HepG2 (cell line): Measurements from ENCODE around the gene PDE4D. TPM values are rescaled to one million over a fixed set of nuclear protein-coding genes. Genes with fewer than 3 reads are reported as not detected.

Experiments used
- ATAC-seq: fragments of 200-7000 bp; cut with Tn5 transposase; 3 replicates; pipeline ENCODE4 v1.9.1; 2020; ENCODE audit warnings: mild to moderate bottlenecking, moderate library complexity
- BruUV-seq: library from RNA; stranded (reverse); fragments of 400-500 nt; replicated peaks from 2 replicates; lab custom pipeline; 2021; lab: Mats Ljungman, UMichigan
- CTCF ChIA-PET: fragments of 300-600 bp; formaldehyde crosslinking; extraction: SDS; loops from one replicate; lab custom pipeline; 2021; ENCODE audit warnings: low total read pairs, inconsistent platforms, low intra/inter-chr PET ratio; lab: Yijun Ruan, JAX
- POLR2A ChIA-PET: fragments of 350-600 bp; sonication (Branson Sonifier 250); formaldehyde crosslinking; loops from one replicate; lab custom pipeline; 2020; ENCODE audit warnings: antibody characterized with exemption, inconsistent platforms; lab: Yijun Ruan, JAX
- DNase-seq: peaks from one replicate; pipeline ENCODE4 v3.0.0-alpha.2; 2015; ENCODE audit warnings: low spot score
- FAIRE-seq: peaks from 3 replicates; lab custom pipeline; 2011; peaks lifted over from hg19 to GRCh38; lab: Jason Lieb, UNC
- H2AFZ ChIP-seq: one replicate; pipeline ENCODE4 v1.6.1; 2011; ENCODE audit warnings: low read length, inconsistent platforms
- H3K27ac ChIP-seq: fragments of 300-600 bp; 3 replicates; pipeline ENCODE4 v1.8.0; 2011; ENCODE audit warnings: mixed run types, mild to moderate bottlenecking, mixed read lengths, low read length, inconsistent platforms; ENCODE audit not compliant: insufficient read depth; ENCODE audit errors: extremely low read length
- H3K27me3 ChIP-seq, 2 experiments: fragments of 200-600 bp in 1 of 2; 2 replicates in 1 of 2; 3 replicates in 1 of 2; pipeline versions ENCODE4 v1.6.0 to v1.8.0; 2011; ENCODE audit warnings: low read length in 2 of 2, mild to moderate bottlenecking in 2 of 2, moderate library complexity in 2 of 2, inconsistent platforms in 1 of 2; ENCODE audit not compliant: insufficient read depth in 2 of 2, control insufficient read depth in 1 of 2
- H3K36me3 ChIP-seq, 2 experiments: fragments of 200-600 bp in 1 of 2; replicated peaks in 1 of 2; 2 replicates in 1 of 2; 3 replicates in 1 of 2; pipeline versions ENCODE4 v1.5.1 to v1.8.0; 2011; ENCODE audit warnings: low read length in 2 of 2, inconsistent platforms in 1 of 2; ENCODE audit not compliant: insufficient read depth in 2 of 2, control insufficient read depth in 1 of 2
- H3K4me1 ChIP-seq: 2 replicates; pipeline ENCODE4 v1.5.1; 2012; ENCODE audit warnings: low read length, inconsistent platforms; ENCODE audit not compliant: insufficient read depth
- H3K4me2 ChIP-seq: 2 replicates; pipeline ENCODE4 v1.6.0; 2011; ENCODE audit warnings: low read depth, low read length, inconsistent platforms
- H3K4me3 ChIP-seq, 3 experiments: fragments of 200-600 bp in 1 of 3; sonication (generic), shearing (Covaris generic) in 1 of 3; replicated peaks in 1 of 3; 2 replicates each; pipeline ENCODE4 v1.5.1; 2011 to 2016; ENCODE audit warnings: low read length in 3 of 3, inconsistent platforms in 2 of 3, low read depth in 2 of 3, mild to moderate bottlenecking in 2 of 3, control low read depth in 1 of 3, mixed read lengths in 1 of 3; ENCODE audit not compliant: insufficient read depth in 1 of 3
- H3K79me2 ChIP-seq: one replicate; pipeline ENCODE4 v1.6.1; 2011; ENCODE audit warnings: low read length, inconsistent platforms; ENCODE audit not compliant: insufficient read depth
- H3K9ac ChIP-seq: 2 replicates; pipeline ENCODE4 v1.6.0; 2011; ENCODE audit warnings: mild to moderate bottlenecking, low read depth, low read length, inconsistent platforms; ENCODE audit not compliant: insufficient read depth
- H3K9me3 ChIP-seq: 2 replicates; pipeline ENCODE4 v1.5.1; 2012; ENCODE audit warnings: mild to moderate bottlenecking, low read length
- H4K20me1 ChIP-seq: 2 replicates; pipeline ENCODE4 v1.6.0; 2011; ENCODE audit warnings: inconsistent platforms, mild to moderate bottlenecking, low read length, moderate library complexity; ENCODE audit not compliant: insufficient read depth
- ATF7 ChIP-seq, 2 experiments: fragments of 450-650 bp in 1 of 2; sonication (generic) in 1 of 2; formaldehyde crosslinking in 1 of 2; IDR thresholded peaks; 2 replicates each; pipeline versions ENCODE4 v1.4.0 to v1.6.1; 2016 to 2020; ENCODE audit warnings: antibody characterized with exemption in 1 of 2, mild to moderate bottlenecking in 1 of 2, missing genetic modification reagents in 1 of 2
- CBX2 ChIP-seq, 2 experiments: fragments of 200-600 bp in 1 of 2; sonication (generic); formaldehyde crosslinking in 1 of 2; IDR thresholded peaks; 2 replicates each; pipeline versions ENCODE4 v1.7.0 to v1.8.1; 2018 to 2022; ENCODE audit warnings: low read depth in 2 of 2, low read length in 1 of 2, mild to moderate bottlenecking in 1 of 2, missing genetic modification reagents in 1 of 2
- MAFF ChIP-seq: IDR thresholded peaks from 2 replicates; pipeline ENCODE4 v1.6.1; 2011; ENCODE audit warnings: low read depth, low read length, improper control_type of control experiment
- MAFK ChIP-seq, 2 experiments: IDR thresholded peaks in 1 of 2; conservative IDR thresholded peaks in 1 of 2; 2 replicates each; pipeline ENCODE4 v1.6.1; 2011; ENCODE audit warnings: improper control_type of control experiment in 2 of 2, low read length in 2 of 2
- ZNF235 ChIP-seq: sonication (generic); formaldehyde crosslinking; IDR thresholded peaks from 2 replicates; pipeline ENCODE4 v1.8.1; 2023; ENCODE audit warnings: mild to moderate bottlenecking, missing genetic modification reagents, borderline replicate concordance
- WGBS: methylation state at CpG from one replicate; pipeline ENCODE4 v1.1.6; 2017; ENCODE audit warnings: low lambda C conversion rate; 5-methylcytosine and 5-hydroxymethylcytosine counted together
- in situ Hi-C: cut with HindIII; loops from 2 replicates; pipeline ENCODE4 v1.10.0; 2017; ENCODE audit warnings: low pct_unique_long_range_greater_than_20kb; ENCODE audit not compliant: extremely low pct_ligation_motif_present
- intact Hi-C: fragments of 100-400 bp; cut with micrococcal nuclease; formaldehyde crosslinking; loops from one replicate; pipeline ENCODE4 v1.10.0; 2022; ENCODE audit not compliant: unreplicated experiment
- polyA plus RNA-seq, 8 experiments: library from polyadenylated mRNA; depleted of rRNA in 3 of 8; stranded (reverse) in 7 of 8; unstranded in 1 of 8; fragments of >200 nt; fragmentation: Illumina TruSeq in 4 of 8; extraction: Trizol in 4 of 8; gene quantifications; 2 replicates each; pipeline versions ENCODE4 v1.2.1 to v1.2.3, GENCODE V29; 2011 to 2016; ENCODE audit warnings: low read depth in 4 of 8, missing spikeins in 1 of 8, mixed read lengths in 1 of 8; ENCODE audit not compliant: insufficient read depth in 1 of 8
- total RNA-seq, 5 experiments: library from RNA; depleted of rRNA; stranded (reverse); fragments of >200 nt; fragmentation: Illumina TruSeq; extraction: Trizol; gene quantifications; 2 replicates each; pipeline ENCODE4 v1.2.3, GENCODE V29; 2016; ENCODE audit warnings: low read depth in 1 of 5

Gene PDE4D
- total and polyA plus RNA-seq, 2 of the 13 experiments (the other 11 are each of a cell fraction or from before 2014, with no cell fraction given), result 7.0 to 12.2 TPM

DNA sequence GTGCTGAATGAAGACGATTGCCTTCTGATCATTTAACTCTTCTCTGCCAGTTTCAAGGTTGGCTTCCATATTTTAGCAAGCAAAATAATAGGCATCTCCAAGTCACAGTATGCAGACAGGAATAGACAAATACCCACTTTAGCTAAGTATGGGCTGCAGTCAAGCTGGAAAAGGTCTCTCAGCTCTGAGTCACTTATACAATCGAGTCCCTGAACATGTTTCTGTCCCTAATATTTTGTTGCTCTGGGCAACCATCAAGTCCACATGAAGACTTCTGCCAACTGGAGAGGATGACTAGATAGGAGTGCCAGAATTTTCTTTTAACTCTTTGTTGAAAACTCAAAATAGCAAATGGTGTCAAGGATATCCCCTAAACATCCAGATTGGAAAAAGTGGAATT, 735.4 kb downstream of the PDE4D start (continued):
- TF ChIP-seq ATF7 (IDR thresholded peaks at IDR 0.05), result no peak
- no peak for TF ChIP-seq ATF7 (CRISPR knock-in tag; IDR thresholded peaks at IDR 0.05)
- TF ChIP-seq, all 625 proteins: peak for 0

GRCh38 chr5:59157068-59157467, 736.5 kb downstream of the PDE4D start:
- TF ChIP-seq MAFK (conservative IDR thresholded peaks at IDR 0.05 in 1 of 2, IDR thresholded peaks at IDR 0.05 in 1 of 2; ENCODE audit: low read length in 2 of 2), result peak; percentile 93
- no peak for TF ChIP-seq ZNF235
- peak; percentile 94 for TF ChIP-seq MAFF
- ATAC-seq (no peak), FAIRE-seq (no peak), DNase-seq (no peak)
- ChIA-PET POLR2A (no interaction called here), CTCF (no interaction called here)
- no peak overlapping the region for H3K4me2 ChIP-seq
- intact Hi-C loops, result no loop called here
- H3K36me3 ChIP-seq, result no peaks in the 10 kb centered on the region
- H3K27me3 ChIP-seq, result no peaks in the 10 kb centered on the region
- BruUV-seq, result no TSS peak
- H3K4me3 ChIP-seq, result no peak overlapping the region
- in situ Hi-C loops, result no loop called here
- H3K9ac ChIP-seq, result no peak overlapping the region
- no peak overlapping the region for H2AFZ ChIP-seq
- no peak overlapping the region for H3K27ac ChIP-seq
- H3K9me3 ChIP-seq, result no peaks in the 10 kb centered on the region
- H3K79me2 ChIP-seq, result no peaks in the 10 kb centered on the region
- H3K4me1 ChIP-seq, result peaks cover 16% of the 10 kb centered on the region
- 39% methylated on average over 4 of the region's 4 CpGs for WGBS
- no peaks in the 10 kb centered on the region for H4K20me1 ChIP-seq

GRCh38 chr5:59152701-59153245, 740.8 kb downstream of the PDE4D start:
- H3K9me3 ChIP-seq, result no peaks in the 10 kb centered on the region
- WGBS, result 56% methylated on average over 2 of the region's 2 CpGs
- H3K36me3 ChIP-seq, result no peaks in the 10 kb centered on the region
- no peaks in the 10 kb centered on the region for H4K20me1 ChIP-seq
- H3K79me2 ChIP-seq, result no peaks in the 10 kb centered on the region
- no peak overlapping the region for H3K9ac ChIP-seq
- no peak overlapping the region for H3K4me2 ChIP-seq
- FAIRE-seq (no peak), DNase-seq (no peak), ATAC-seq (no peak)
- CTCF ChIA-PET, result no interaction called here
- POLR2A ChIA-PET, result no interaction called here
- H2AFZ ChIP-seq, result no peak overlapping the region
- intact Hi-C loops, result no loop called here
- peaks cover 16% of the 10 kb centered on the region for H3K4me1 ChIP-seq
- no peak overlapping the region for H3K27ac ChIP-seq
- BruUV-seq, result no TSS peak
- no peaks in the 10 kb centered on the region for H3K27me3 ChIP-seq
- H3K4me3 ChIP-seq, result no peak overlapping the region
- in situ Hi-C loops, result no loop called here
- TF ChIP-seq CBX2 (IDR thresholded peaks at IDR 0.05; ENCODE audit: low read depth, low read length) (no peak), CBX2 (CRISPR knock-in tag; IDR thresholded peaks at IDR 0.05; ENCODE audit: low read depth) (no peak)
